OCI-M1 (cell line): ENCODE results near the gene ZDHHC21.
A peak's percentile ranks its signal among the peaks of the same experiment; 100 is the strongest.

ENCODE experiments used
- DNase-seq: peaks from one replicate; lab custom pipeline; 2025; lab: John Stamatoyannopoulos, UW

Gene ZDHHC21

GRCh38 chr9:14616188-14616982 lies 76.8 kb downstream of the ZDHHC21 start:
- DNase-seq = peak; percentile 64

GRCh38 chr9:14608540-14608939 lies 84.7 kb downstream of the ZDHHC21 start:
- DNase-seq = no peak

- no peak for DNase-seq
Measured at GRCh38 chr9:14597171-14597799, 95.9 kb downstream of the ZDHHC21 start.

GRCh38 chr9:14593406-14593805 lies 99.8 kb downstream of the ZDHHC21 start:
- DNase-seq = no peak

- DNase-seq = no peak
Measured at GRCh38 chr9:14591411-14591810, 101.8 kb downstream of the ZDHHC21 start.

- no peak for DNase-seq
Measured at GRCh38 chr9:14585730-14586473, 107.3 kb downstream of the ZDHHC21 start.

- DNase-seq = peak; percentile 1
Measured at GRCh38 chr9:14584571-14584970, 108.7 kb downstream of the ZDHHC21 start.

GRCh38 chr9:14578030-14578429 lies 115.2 kb downstream of the ZDHHC21 start:
- DNase-seq = peak; percentile 0

GRCh38 chr9:14574173-14574572 lies 119.1 kb downstream of the ZDHHC21 start:
- no peak for DNase-seq

- DNase-seq = no peak
Measured at GRCh38 chr9:14573319-14573718, 119.9 kb downstream of the ZDHHC21 start.

GRCh38 chr9:14565352-14566016 lies 127.7 kb downstream of the ZDHHC21 start:
- no peak for DNase-seq

- DNase-seq = no peak
Measured at GRCh38 chr9:14563902-14564624, 129.2 kb downstream of the ZDHHC21 start.

- DNase-seq = no peak
Measured at GRCh38 chr9:14561929-14562405, 131.3 kb downstream of the ZDHHC21 start.
